GM18870 (cell line): ENCODE measurements around the gene AGRP.

Source experiments
- ATAC-seq: cut with Tn5 transposase; IDR thresholded peaks from one replicate; pipeline ENCODE4 v1.9.1; 2021; ENCODE audit warnings: moderate library complexity; ENCODE audit not compliant: unreplicated experiment

The AGRP gene

DNA sequence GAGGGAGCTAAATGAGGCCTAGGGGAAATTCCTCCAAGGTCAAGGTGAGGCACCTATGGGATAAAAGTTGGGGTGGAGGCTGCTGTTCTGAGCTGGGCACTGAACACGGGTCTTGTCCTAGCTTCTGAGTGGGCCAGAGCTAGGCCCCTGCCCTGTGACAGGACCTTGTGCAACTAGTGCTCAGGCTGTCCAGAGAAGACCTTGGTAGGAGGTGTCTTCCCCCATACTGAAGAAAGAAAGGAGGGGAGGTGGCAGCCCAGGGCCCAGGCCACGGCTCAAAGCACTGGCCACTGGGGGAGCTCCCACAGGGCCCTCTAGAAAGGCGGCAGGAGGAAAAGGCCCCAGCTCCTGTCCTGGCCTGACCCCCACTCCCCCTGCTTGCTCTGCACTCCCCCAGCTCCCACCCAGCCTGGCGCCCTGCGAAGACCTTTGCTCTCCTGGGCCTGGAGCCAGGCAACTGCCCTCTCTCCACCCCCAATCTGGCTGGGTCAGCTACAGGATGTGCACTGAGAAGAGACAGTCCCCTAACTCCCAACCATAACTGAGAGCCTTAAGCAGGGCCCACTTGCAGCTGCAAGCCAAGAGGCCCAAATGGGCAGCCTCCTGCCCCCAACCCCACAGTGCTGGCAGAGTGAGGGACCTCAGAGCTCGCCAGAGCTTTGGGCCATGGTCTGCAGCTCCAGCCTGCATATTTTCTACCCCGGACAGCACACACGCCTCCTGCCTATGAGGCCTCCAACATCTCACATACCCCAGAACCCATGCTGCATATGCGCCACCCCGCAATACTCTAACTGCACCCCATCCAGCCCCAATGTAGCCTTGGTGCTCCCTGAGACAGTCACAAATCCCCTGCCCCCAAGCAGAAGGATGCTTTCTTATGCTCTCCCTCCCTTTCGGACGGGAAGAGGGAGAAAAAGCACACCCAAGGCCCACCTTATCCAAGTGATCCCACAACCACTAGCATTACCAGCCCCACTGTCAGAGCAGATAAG lies 37.1 kb downstream of the AGRP start:
- no peak for ATAC-seq

DNA sequence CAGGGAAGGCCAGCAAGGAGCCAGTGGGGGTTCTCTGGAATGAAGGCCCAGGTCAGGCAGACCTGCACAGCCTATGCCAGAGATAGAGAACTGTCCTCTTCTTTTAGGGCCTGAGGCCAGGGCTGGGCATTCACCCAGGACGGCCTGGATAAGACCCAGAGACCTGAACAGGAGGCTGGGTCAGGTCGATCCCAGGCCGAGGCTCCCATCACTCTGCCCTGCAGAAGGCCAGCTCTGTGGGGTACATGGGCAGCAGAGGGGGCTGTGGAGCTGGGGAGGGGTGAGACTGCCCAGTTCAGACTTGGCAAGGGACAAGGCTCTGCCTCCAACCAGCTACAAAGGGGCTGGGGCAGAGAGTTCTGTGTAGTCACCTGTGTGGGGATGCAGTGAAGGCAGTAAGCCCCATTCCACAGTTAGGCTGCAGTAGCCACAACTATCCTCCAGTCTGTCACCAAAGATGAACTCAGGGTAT lies 37.9 kb downstream of the AGRP start:
- no peak for ATAC-seq

DNA sequence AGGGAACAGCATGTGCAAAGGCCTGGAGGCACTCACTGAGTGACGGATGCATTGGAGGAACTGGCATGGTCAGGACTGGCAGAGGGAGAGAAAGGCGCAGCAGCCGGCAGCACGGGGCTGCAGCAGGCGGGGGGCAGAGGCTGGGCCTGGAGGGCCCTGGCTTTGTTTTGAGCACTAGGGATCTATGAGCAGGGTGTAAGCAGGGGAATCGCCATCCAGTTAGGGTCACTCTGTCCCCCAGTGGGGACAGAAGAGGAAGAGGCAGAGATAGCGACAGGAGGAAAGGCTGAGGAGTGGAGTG lies 38.3 kb downstream of the AGRP start:
- ATAC-seq, result no peak

GRCh38 chr16:67444259-67445125 lies 38.9 kb downstream of the AGRP start:
- ATAC-seq, result no peak

GRCh38 chr16:67443265-67443664 lies 40.1 kb downstream of the AGRP start:
- ATAC-seq, result no peak

GRCh38 chr16:67442581-67443255 lies 40.6 kb downstream of the AGRP start:
- ATAC-seq, result no peak

DNA sequence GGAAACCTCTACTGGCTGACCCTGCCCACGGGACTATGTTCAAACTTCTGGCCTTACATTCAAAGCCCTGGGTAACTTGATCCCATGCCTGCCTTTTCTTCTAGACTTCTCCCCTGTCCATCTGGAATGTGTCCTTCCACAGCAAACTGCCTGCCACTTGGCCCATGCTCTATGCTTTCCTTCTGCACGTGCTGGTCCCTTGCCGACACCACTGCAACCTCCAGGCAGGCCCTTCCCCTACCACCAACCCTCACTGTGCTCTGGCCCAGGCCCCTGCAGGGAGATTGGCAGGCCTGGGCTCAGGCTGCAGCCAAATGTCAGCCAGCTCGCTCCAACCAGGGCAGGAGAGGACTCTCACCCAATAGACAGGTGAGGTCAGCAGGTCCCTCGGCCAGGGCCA lies 41.4 kb downstream of the AGRP start:
- ATAC-seq, result no peak

DNA sequence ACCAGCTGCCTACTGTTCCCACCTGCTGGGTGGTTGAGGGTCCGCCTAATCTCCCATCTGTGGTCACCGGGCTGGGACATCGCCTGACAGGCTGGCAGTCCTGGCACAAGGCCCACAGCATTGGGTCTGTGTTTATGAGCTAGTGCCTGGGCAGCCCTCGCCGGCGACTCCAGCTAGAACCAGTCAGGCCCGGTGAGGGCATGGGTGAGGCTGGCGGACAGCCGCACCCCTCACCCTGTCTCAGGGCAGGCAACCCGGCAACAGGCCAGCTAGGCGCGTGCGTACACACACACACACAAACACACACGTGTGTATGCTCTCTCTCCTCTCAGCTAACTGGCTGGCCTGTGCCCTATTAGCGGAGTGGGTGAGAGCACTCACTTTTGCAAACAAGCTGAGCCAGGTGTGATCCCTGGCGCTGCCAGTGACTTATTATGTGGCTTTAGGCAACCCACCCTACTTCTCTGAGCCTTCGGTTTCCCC lies 42.0 kb downstream of the AGRP start:
- ATAC-seq, result no peak

- ATAC-seq, result no peak
These were observed 44.4 kb downstream of the AGRP start for GRCh38 chr16:67438824-67439393.

GRCh38 chr16:67438098-67438791 lies 45.1 kb downstream of the AGRP start:
- no peak for ATAC-seq

- ATAC-seq, result no peak
These were observed 45.8 kb downstream of the AGRP start for GRCh38 chr16:67437513-67437912.

DNA sequence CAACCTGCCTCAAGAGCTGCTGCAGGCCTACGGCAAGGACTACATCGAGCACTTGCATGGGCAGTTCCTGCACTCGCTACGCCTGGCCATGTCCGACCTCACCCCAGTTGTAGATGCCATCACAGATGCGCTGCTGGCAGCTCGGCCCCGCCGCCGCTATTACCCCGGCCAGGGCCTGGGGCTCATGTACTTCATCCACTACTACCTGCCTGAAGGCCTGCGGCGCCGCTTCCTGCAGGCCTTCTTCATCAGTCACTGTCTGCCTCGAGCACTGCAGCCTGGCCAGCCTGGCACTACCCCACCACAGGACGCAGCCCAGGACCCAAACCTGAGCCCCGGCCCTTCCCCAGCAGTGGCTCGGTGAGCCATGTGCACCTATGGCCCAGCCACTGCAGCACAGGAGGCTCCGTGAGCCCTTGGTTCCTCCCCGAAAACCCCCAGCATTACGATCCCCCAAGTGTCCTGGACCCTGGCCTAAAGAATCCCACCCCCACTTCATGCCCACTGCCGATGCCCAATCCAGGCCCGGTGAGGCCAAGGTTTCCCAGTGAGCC lies 46.6 kb downstream of the AGRP start:
- ATAC-seq, result no peak

DNA sequence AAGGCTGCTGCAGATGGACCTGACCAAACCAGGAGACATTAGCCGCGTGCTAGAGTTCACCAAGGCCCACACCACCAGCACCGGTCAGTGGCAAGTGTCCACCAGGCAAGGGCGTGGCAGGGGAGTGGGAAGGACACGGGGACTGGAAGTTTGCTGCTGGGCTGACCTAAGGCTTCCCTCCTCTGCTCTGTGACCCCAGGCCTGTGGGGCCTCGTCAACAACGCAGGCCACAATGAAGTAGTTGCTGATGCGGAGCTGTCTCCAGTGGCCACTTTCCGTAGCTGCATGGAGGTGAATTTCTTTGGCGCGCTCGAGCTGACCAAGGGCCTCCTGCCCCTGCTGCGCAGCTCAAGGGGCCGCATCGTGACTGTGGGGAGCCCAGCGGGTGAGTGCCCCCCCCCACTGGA lies 47.6 kb downstream of the AGRP start:
- ATAC-seq, result no peak

DNA sequence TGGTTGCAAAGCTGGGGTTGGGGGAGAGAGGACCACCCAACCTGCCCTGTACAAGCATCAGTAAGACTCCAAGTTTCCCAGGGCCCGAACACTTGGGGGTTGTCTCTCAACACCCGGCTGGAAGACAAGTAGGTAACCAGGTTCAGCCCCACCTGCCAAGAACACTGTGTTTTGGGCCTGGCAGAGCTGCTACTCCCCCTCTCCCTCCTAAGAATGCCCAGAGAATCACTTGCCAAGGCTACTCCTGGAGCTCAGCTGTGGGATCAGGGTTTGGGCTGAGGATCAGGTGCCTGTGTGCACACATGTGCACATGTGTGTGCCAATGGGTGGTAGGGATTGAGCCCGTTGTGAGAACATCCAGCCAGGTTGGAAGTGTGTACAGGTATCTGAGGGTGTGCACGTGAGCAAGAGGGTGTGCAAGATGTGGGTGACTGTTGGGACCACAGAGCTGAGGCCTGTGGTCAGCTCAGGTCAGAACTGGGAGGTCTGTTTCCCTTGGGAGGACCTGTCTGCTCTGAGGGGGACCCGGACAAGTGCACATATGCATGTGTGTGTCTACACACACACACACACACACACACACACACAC lies 50.1 kb downstream of the AGRP start:
- ATAC-seq, result no peak
